ENCODE data around the gene PARP6.

DNA sequence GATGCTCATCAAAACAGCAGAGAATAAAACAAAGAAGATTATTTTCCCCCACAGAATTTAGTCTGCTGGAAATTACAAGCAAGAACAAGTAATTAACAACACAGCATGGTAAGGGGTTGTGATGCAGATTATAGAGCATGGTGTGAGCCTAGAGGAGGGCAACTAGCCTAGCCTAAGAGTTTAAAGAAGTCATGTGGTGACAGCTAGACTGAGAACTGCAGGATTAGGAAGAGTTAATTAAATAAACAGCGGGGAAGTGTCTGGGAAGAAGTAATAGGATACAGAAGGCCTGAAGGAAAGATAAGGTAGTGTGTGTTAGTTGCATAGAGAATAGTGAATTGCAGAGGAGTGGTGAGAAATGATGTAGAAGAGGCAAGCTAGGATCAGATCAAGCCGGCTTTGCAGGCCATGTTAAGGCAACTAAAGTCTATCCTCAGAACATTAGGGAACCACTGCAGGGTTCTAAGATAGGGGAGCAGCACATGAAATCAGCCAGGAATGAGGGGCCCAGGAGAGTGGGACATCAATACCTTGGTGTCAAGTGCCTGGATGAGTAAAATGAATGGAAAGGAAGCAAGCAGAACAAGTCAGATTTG, 29.5 kb downstream of the PARP6 start:
- TF ChIP-seq POLR2A (IDR thresholded peaks at IDR 0.05), result no peak
- TF ChIP-seq, protein P1, sequence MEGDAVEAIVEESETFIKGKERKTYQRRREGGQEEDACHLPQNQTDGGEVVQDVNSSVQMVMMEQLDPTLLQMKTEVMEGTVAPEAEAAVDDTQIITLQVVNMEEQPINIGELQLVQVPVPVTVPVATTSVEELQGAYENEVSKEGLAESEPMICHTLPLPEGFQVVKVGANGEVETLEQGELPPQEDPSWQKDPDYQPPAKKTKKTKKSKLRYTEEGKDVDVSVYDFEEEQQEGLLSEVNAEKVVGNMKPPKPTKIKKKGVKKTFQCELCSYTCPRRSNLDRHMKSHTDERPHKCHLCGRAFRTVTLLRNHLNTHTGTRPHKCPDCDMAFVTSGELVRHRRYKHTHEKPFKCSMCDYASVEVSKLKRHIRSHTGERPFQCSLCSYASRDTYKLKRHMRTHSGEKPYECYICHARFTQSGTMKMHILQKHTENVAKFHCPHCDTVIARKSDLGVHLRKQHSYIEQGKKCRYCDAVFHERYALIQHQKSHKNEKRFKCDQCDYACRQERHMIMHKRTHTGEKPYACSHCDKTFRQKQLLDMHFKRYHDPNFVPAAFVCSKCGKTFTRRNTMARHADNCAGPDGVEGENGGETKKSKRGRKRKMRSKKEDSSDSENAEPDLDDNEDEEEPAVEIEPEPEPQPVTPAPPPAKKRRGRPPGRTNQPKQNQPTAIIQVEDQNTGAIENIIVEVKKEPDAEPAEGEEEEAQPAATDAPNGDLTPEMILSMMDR (IDR thresholded peaks at IDR 0.05), result no peak

All from body of pancreas (tissue), 4 donors.